Stimulated activated CD8-positive, alpha-beta memory T cell treated with anti-CD3 and anti-CD28 coated beads, Interleukin-4, amount 100 ng/mL, for 48 hours (primary cell): ENCODE data around the gene SDK1.

Experiments used
- DNase-seq: peaks from one replicate; pipeline ENCODE4 v3.0.0-alpha.2; 2020

SDK1 gene

DNA sequence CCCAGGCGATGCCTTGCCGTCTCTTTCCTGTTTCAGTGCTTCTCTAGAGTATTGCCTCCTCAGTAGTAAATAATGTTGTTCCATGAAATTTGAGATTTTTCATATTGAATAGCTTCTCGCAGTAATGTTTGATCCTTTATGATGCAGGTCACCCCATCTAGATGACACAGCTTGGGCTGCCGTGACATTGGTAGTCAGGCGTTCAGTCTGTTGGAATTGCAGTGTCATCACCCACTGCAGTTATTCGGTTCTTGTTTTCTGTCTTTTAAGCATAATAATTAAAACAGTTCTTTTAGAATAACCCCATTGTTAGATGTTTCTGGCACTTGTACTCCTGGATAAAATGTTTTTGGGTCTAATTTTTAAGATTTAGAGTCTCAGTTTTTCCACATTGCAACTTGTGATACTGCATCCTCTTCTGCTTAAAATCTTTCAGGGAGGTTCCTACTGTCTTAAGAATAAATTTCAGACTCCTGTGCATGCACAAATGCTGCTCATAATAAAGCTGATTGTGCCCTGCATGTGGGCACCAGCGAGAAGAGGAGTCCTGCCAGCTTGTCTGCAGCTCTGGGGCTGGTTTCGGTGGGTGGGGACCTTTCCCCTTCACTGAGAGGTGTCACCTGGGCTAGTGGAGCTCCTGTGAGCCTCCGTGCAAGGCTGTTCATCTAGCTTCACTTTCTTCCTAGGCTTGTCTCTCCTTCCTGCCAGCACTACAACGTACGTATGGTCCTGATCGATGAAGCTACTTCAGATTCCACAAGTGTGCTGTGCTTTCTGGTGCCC is 44.8 kb downstream of the SDK1 start:
- no peak for DNase-seq

DNA sequence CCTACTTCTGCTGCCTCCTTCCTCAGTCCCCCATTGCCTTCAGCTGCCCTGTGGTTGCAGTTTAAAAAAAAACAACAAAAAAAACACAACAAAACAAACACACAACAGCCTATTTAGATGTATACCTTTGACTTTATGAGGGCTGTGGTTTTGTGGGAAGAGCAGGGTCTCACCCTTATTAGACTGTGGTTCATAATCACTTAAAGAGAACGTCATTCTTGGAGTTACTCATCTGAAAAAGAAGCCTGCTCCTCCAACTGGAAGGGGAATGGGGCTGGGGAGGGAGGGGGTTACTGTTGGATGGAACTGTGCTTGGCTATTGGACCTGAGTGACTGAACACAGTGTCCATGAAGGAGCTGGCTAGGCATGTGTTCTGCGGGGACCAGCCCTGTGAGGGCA is 48.1 kb downstream of the SDK1 start:
- DNase-seq: no peak

DNA sequence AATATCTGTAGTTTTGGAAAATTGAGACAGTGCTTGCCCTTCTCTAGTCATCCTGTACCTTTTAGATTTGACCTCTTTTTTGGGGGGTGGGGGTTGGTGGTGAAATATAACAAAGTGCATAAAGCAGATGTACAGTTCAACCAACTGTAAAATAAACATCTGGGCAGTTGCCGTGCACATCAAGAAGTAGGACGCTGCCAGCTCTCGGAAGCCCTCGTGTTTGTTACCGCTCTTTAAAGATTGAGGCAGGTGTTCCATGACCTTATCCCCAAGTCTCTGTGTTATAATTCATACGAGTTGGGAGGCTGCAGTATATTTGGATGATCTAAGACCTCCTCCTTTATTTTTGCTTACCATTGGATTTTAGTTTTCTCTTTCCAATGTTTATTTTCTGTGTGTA is 55.1 kb downstream of the SDK1 start:
- DNase-seq: no peak

DNA sequence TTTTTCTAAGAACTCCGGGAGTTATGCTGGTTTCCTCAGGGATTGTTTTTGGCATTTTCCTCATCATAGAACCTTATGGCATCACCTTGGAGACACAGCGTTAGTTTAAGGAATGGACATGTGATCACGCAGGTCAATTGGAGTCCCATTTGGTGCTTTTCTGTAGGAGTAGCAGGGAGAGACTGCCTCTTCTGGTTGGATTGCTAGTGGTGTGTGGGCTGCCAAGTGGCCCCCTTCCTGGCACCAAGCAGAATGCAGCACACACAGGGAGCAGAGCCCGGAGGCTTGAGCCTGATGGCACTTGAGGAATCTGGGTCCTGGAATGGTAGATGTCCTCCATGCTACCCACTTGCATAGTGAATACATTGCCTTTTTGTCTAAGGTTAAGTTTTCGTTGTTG is 57.9 kb downstream of the SDK1 start:
- DNase-seq: no peak

DNA sequence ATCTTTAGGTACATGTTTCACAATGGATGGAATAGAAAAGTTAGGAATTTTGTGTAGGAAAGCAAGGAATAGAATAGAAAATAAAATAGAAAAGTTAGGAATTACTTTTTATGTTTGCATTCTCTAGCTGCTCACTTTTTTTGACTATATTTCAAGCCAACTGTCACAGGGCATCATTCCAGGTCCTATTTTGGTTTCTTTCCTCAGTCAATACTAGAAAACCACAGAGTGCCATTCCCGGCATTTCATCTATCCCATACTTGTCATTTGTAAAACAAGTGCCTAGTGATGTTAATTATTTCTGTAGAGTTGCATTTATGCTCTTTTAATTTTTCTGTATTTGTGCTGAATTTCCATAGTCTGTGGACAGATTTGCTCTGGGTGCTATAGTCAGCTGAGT is 66.2 kb downstream of the SDK1 start:
- DNase-seq: no peak

DNA sequence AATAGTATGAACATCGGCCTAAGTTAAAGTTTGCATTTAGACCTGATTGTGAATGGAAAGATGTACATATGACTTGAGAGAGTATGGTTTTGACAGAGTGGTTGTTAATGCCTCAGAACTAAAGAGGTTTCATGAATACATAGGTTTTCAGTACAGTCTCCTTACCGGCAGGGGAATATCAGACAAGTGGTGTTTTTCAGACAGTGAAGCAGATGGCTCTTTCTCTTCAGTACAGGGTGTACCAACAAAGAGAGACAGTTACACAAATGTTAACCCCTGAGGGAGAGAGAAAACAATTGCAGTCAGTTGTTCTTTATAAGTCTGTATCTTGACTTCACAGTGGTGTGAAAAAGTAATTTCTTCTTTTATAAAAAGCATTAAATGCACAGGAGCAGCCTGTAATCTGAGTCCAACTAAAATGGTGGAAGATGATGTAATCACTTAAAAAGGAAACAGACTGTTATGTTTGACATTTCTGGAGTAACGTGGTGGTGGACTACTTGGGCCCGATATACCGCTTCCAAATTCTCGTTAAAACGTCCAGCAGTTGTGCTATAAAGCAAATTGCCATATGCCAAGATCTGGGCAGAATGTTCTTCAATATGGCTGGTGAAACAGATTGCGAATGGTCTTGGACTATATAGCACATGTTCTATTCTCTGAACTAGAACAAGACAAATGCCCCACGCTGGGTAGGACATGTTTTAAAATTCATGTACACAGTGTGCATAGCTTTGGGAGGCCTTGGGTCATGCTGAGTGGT is 69.2 kb downstream of the SDK1 start:
- no peak for DNase-seq

DNA sequence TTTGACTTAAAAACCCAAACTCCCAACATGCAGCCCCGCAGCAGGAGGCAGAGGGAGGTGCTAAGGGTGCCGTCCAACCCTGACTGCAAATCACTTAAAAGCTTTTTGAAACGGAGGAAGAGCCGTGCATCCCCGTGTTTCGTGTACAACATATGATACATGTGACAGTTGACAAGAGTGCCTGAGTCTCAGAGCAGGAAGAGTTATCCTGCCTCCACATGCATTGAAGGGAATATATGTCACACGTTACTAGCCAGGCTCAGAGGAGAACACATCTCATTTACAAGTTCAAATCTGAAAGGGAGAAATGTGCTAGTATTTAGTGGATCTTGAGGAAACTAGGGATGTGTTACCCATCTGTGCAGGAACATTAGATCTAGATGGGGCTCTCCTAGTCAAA is 69.9 kb downstream of the SDK1 start:
- DNase-seq: no peak

DNA sequence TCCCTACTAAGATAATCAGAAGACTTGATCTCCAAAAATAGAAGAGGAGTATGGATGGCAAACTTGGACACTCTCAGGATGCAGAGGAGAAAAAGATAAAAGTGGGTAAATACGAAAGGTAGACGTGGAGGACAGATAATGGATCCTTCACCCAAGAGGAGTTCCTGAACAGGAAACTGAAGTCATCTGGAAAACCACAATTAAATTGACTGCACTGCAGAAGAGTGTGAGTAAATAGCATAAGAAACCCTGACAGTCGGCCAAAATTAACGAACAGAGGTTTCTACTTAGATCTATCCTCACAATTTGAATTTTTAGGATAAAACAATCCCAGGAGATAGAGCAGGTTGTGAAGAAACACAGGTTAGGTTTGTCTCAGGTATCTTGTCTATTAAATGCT is 70.5 kb downstream of the SDK1 start:
- no peak for DNase-seq

DNA sequence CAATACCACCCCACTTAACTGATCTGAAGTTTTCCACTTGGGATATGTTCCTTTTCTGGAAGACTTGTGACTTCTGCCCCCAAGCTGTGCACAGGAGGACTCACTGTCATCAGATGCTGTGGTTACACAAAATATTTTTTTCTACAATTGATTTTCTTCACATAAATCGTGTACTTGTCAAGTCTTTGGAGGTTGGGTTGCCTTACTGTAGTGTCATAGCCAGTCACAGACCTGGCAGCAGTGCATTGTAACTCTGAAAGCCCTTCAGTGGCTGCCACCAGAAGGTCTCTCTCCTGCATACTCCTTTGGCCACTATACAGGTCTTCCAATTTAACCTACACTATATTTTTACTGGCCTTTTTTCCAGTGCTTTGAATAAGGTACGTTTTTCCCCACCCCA is 73.2 kb downstream of the SDK1 start:
- DNase-seq: no peak

DNA sequence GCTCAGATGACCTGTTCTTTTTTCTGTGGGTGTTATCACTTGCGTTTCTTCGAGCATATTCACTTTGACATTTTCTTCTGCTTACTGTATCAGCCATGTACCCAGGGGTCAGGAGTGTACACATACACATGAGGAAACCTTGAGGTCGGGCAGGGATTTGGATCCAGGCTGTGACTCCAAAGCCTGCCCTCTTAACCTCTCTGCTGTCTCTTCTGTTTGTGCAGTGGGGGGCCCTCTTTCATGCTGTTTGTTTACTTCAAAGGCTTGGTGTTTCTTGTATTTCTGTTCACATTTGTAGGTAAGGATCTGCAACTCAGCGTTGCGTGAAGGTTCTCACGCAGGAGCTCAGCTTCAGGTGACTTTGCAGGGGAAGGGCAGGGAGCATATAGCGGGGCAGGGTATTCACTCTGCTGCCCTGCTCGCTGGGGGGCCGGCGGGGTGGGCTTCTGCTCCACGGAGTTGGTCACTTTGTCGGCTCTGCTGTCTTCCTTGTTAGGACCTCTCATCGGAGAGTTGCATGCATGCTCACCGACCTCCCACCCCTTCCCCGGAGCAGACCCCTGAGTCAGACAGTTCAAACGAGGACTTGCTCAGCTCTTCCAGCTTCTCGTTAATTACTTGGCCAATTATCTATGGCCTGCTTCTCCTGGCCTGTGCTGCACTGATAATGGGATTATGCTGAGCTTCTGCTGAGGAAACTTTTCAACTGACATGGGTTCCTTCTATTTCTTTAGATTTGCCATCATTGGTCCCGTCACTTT is 77.5 kb downstream of the SDK1 start:
- DNase-seq: no peak

DNA sequence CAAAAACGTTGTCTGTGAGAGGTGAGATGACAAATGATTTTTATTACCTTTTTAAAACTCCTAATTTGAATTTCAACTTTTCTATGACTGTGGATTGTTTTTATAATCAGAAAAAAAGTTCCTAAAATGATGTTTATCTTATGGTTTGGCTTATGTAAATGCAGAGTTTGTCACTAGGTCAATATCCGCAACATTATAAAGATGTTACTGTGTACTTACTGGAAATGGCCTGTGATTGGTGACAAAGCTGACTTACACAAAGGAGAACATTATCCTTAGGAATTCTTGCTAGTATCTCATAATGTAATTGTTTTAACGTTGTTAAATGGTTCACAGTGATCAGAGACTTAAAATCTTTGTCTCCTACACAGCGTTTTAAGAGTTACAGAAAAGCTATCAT is 79.0 kb downstream of the SDK1 start:
- no peak for DNase-seq

DNA sequence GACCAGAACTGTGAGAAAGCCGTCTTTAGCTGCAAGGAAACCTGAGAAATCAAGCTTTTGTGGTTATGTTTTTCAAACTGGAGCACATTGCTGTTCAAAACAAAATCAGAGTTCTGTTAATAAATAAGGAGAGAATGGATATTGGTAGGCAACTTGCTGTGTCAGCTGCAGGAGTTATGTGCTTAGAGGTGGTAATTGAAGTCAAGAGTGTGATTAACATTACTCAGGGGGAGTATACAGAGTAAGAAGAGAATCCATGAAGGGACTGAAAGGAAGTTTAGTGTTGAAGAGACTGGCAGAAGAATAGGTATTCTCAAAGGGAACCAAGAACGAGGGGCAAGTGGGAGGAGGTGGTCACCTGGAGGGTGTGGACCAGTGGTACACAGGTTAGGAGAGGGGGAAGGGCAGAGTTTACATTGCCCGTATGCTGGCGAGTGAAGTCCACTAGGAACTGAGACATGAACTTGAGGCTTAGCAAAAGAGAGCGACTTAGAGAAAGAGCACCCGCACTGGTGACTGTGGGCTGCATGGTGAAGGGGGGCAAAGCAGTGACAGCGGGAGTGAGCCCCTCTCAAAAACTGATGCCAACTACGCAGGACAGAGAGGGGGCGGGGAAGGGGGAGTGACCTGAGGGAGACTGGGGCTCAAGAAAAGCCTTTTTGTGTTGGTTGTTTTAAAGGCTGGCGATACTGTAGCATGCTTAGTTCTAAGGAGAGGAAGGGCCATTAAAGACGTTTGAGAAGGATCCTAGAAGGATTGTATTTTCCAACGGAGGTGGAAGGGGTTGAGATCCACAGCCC is 80.0 kb downstream of the SDK1 start:
- DNase-seq: no peak

DNA sequence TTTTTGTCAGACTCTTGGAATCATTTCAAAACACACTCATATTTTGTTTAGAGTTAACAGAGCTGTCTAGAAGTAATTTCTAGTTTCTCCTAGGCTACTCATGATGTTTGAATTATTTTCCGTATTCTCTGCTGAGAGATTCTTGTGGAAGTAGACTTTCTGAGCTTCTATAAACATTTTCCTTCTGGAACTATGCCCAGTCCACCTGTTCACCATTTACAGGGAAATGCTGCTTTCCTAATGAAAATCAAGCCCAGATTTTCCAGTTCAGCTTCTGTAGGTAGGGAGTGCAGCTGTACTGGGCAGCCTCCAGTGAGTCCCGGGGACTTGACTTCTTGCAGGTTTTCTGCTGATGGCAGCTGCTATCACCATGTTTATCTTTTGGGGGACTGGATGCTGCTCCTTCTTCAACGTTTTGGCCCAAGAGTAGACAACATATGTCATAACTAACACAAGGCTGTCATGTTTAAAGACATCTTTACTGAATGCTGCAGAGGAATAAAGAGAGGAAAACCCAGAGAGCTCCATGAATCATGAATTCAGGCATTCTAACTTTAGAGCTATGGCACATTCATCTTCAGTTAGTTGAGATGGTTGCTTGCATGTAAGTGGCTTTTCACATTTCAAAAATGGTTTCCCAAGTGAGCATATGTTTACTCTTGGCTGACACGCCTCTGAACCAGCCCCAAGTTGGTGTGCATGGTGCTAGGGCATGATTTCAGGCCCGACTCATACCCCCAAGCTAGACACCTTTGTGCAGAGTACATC is 85.6 kb downstream of the SDK1 start:
- no peak for DNase-seq

DNA sequence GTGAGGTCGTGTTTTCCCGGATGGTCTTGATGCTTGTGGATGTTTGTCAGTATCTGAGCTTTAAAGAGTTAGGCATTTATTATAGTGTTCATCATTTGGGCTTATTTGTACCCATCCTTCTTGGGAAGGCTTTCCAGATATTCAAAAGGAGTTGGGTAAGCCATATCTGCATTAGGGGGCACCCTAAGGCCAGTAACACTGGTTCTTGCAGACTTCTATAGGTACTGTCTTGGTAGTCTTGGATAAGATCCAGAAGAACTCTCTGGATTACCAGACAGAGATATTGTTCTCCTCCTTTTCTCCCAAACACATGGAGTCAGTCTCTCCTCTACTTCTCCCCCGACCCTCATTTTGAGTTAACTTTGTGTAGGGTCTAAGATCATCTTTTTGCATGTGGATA is 92.8 kb downstream of the SDK1 start:
- DNase-seq: no peak

DNA sequence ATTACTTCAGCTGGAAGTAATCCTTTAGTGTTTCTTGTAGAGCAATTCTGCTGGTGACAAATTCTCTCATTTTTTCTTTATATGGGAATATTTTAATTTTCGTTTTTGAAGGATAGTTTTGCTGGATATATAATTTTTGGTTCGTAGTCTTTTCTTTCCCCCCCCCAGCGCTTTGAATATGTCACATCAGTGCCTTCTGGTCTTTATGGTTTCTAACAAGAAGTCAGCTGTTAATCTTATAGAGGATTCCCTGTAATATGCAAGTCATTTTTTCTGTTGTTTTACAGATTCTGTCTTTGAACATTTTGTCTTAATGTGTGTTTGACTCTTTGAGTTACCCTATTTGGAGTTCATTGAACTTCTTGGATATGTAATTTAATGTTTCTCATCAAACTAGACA is 96.3 kb downstream of the SDK1 start:
- no peak for DNase-seq

DNA sequence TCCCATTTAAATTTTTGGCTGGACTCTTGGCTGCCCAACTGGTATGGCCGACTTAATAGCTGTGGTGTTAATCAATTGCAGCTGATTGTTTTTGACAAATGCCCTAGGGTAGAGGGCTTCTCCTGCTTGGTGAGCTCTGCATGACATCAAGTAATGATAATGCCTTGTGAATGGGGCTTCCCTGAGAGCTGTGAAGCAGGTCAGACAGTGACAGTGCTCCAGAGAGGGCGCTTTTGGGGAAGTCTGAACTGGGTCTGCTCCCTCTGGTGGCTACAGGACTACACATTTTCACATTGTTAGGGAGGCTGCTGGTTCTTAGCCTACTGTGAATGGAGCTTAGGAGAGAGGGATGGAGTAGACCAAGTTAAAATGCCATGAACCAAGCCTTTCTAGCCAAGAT is 98.8 kb downstream of the SDK1 start:
- no peak for DNase-seq

DNA sequence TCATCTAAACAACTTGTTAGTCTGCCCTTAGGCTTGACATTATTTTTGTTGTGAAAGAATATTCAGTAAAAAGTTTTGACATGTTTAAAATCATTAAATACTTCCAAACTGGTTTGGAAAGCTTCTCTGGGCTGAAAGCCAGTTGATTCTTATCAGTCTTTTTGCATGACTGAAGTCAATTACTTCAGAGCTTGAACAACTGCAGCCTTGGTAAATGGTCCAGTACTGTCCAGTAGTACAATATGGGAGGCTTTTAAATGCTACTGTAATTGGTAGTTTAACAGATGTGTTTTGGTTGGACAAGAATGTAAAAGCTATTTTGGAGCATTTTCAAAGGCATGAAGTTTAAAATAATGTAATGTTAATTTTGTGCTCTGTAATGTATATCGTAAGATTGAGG is 103.4 kb downstream of the SDK1 start:
- no peak for DNase-seq

DNA sequence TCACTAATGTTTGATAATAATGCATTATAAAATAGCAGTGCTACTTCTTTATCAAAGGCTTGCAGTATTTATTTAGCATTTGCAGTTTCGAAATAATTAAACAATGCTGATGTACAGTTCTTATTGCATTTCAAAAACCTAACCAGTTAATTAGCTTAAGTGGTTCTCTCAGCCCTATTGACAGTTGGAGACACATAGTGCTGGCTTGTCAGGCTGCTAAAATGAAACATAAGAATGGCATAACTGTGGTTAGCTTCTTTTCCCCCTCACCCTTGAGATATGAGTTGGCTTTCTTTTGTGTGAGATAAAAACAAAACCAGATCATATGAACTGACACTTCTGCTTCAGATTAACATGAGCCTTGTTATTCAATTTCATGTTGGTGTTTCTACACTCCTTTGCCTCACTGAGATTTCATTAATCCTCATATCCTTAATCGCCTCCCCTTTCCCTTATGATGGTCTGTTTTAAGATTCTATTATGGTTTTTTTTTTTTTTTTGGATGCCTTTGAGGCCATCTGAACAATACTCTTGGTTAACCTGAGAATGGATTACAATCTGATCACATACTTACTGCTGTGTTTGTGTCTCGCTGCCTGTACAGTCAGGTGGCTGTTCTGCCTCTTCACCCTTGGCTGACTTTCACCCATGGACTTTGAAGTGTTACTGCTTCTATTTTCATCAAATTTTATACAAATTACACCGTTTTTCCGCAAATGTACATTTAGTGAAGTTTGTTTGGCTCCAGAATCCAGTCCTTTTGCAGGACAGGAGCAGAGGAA is 108.0 kb downstream of the SDK1 start:
- DNase-seq: no peak

DNA sequence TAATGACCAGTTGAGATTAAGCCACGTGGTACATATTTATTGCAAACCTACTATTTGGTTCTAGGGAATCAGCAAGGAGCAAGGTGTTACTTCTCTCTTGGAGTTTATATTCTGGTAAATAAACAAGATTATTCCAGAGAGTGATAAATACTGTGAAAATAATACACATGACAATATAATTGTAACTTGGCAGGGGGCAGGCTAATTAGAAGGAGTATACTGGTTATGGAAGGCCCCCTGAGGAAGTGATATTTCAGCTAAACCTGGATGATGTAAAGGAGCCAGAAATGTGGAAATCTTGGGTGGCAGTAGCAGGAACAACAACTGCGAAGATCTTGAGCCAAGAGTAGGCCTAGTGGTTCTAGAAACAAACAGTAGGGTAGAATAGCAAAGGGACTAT is 111.8 kb downstream of the SDK1 start:
- DNase-seq: no peak

DNA sequence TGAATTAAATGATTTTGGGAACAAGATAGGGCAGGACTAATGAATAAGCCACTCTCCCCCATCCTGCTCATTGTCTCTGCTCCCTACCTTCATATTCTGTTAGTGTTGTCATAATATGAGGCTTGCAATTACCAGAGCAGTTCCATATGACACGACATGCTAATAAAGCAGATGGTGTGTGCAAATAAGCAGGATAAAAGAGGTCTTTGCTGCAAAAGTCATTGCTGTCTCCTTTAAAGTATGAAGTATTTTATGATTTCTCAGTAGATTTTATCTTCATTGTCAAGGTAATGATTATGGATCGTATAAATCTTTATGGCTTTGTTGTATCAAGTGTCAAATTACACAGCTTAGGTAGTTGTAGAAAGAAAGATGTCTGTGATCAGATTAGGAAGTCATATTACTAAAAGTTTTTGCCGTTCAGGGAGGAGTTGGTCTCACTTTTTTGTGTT is 114.8 kb downstream of the SDK1 start:
- no peak for DNase-seq

DNA sequence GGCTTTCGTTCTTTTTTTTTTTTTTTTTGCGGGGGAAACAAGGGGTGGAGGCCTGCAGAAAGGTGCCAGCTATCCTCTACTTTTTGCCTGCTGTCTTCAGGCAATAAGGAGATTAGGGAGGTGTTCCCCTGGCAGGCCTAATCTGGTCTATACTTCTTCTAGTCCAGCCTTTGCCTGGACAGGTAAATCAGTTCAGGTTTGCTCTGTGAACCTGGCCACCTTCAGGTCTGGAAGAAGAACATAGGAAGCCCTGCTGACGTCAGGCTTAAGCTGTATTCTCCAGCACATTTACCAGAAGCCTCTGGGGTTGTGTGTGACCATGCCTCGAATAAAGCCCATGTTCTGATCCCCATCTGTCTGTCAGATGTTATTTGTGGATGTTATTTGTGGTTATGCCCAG is 115.4 kb downstream of the SDK1 start:
- DNase-seq: no peak
